Measurements from ENCODE around the gene OR6B1.

Gene OR6B1

DNA sequence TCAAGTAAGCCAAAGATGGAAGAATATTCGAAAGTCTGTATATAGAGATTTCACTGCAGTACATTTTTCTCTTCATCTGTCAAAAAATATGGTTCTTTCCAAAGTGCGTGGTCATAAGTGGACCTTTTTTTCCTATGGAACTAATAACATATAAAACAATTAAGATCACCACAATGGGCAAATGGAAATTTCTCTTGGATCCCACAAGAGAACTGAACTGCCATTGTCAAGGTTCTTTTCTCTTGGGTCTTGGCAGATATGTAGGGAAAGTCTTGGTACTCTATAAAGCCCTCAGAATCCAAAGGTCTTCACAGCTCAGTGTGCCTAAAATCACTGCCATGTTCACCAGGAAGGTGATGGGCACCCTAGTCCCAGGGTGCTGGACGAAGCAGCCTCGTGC is at the start of gene OR6B1:
OR6B1 (plus strand) TSS at position 301 of the 400 bp plus-strand sequence. CDS start 3,677 bp downstream, outside the sequence.
- in situ Hi-C loops (cut with MboI; ENCODE audit: low sequenced_read_pairs): no loop called here

- in situ Hi-C loops (cut with MboI; ENCODE audit: low sequenced_read_pairs): no loop called here
Measured at GRCh38 chr7:143953421-143953820, 46.7 kb upstream of the OR6B1 start.

- in situ Hi-C loops (cut with MboI; ENCODE audit: low sequenced_read_pairs): no loop called here
Measured at GRCh38 chr7:143954135-143954534, 46.0 kb upstream of the OR6B1 start.

DNA sequence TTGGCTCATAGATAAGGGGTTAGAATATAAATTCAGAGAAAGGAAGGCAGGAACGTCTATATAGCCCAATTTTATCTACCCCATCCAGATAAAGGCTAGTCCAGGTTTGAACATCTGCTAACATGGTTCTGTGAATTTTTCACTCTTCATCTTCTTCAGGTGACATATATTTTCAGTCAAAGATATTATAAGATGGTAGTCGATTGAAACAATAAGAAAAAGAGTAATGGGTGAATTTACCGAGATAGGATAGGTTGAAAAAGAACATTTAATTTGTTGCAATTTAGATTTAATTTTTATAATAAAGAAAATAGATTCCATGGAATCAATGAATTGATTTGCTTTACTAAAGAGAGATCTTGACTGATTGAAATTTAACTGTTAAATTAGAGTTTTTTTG is 45.6 kb upstream of the OR6B1 start, which contains the start of gene OR2F1:
OR2F1 (plus strand) TSS at position 301 of the 400 bp plus-strand sequence. CDS start 5,127 bp downstream, outside the sequence.
- in situ Hi-C loops (cut with MboI; ENCODE audit: low sequenced_read_pairs): no loop called here

DNA sequence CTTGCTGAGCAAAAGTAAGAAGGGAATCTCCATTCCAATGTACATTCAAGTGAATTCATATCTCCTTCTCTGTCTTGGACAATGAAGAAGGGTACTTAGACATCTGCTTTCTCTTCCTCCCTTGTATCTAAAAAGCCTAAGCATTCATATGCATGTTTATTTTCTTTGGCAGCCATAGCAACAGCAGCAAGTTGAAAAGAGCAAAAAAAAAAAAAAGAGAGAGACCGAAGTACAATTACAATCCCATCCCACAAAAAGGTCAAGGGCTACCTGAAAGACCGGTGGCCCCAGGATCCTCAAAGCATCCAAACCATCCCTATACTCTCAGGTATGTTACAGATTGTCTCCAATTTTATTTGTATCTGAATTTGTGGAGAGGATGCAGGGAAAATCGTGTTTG is 41.3 kb upstream of the OR6B1 start:
- in situ Hi-C loops (cut with MboI; ENCODE audit: low sequenced_read_pairs): no loop called here

GRCh38 chr7:143960813-143961610 is 39.1 kb upstream of the OR6B1 start:
- in situ Hi-C loops (cut with MboI; ENCODE audit: low sequenced_read_pairs): no loop called here

DNA sequence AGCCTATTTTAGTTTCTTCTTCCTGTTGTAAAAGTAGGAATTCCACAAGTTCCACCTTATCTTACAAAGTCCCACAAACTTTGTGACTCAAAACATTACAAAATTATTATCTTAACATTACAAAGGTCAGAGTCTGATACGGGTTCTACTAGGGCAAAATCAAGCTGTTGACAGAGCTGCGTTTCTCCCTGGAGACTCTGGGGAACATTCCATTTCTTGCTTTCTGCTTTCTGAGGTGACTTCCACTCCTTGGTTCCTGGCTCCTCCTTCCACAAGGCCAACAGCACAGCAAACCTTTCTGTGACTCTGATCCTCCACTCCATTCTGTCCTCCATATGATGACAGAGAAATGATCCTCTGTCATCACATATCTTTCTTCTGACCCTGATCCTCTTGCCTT is 34.8 kb upstream of the OR6B1 start:
- in situ Hi-C loops (cut with MboI; ENCODE audit: low sequenced_read_pairs): no loop called here

DNA sequence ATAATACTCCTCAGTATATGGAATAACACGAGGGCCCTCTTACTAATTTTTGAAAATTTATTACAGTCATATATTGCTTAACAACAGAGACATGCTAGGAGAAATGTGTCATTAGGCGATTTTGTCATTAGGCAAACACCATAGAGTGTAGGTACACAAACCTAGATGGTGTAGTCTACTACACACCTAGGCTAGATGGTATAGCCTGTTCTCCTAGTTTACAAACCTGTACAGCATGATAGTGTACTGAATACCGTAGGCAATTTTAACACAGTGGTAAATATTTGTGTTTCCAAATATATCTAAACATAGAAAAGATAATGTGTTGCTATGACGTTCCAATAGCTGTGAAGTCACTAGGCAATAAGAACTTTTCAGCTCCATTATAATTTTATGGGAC is 32.7 kb upstream of the OR6B1 start:
- in situ Hi-C loops (cut with MboI; ENCODE audit: low sequenced_read_pairs): no loop called here

- in situ Hi-C loops (cut with MboI; ENCODE audit: low sequenced_read_pairs): no loop called here
Measured at GRCh38 chr7:143973870-143974416, 26.2 kb upstream of the OR6B1 start.

DNA sequence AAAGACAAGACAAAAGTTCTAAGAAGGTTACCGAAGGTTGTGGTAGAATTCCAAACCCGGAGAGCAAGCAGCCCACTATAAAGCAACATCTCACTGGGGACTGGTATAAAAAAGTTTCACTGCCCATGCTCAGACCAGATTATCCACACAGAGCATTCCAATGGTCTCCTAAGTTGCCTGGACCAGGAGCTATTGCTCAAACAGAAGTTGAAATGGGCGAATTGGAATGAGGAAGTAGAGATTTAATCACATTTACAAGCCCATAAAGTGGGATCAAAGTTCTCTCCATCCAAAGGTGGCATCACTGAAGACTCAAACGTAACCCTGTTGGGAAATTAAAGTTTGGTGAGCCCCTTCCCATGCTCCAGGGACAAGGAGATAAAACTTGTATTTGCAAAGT is 25.7 kb upstream of the OR6B1 start:
- in situ Hi-C loops (cut with MboI; ENCODE audit: low sequenced_read_pairs): no loop called here

GRCh38 chr7:143975617-143976016 is 24.5 kb upstream of the OR6B1 start:
- in situ Hi-C loops (cut with MboI; ENCODE audit: low sequenced_read_pairs): no loop called here

DNA sequence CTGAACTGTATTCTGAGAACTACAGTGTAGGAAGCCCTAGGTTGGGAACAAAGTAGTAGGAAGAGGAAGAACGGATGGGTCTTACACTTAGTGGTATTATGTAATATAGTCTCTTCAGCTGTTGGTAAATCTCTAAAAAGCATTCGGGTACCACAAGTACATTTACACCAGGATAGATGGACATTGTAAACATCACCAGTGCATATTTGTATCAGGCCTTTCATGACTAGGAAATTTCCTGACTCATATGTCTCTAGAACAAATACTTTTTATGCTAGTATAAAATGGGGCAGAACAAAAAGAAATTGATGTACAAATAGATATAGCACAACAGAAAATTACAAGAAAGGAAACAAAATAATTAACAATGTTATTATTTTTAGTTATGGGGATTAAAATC is 21.5 kb upstream of the OR6B1 start:
- in situ Hi-C loops (cut with MboI; ENCODE audit: low sequenced_read_pairs): no loop called here

GRCh38 chr7:143979359-143979758 is 20.8 kb upstream of the OR6B1 start:
- in situ Hi-C loops (cut with MboI; ENCODE audit: low sequenced_read_pairs): no loop called here

DNA sequence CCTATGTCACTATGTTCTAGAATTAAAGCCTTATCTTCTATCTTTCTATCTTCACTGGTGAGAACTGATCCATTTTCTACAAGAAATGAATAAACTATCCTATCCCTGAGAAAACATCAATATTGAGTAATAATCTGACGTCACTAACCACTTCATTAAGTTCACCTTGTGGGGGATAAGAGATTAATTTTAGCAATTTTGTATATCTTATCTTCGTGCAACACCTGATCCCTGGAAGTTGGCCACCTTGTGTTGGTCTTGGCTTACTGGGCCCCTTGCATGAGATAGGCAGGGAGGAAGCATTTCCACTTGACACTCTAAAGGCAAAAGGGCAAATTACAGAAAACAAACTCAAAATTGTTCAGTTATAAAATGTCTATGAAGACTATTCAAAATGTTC is 20.1 kb upstream of the OR6B1 start:
- in situ Hi-C loops (cut with MboI; ENCODE audit: low sequenced_read_pairs): no loop called here

- in situ Hi-C loops (cut with MboI; ENCODE audit: low sequenced_read_pairs): no loop called here
Measured at GRCh38 chr7:143980746-143981510, 19.2 kb upstream of the OR6B1 start.

DNA sequence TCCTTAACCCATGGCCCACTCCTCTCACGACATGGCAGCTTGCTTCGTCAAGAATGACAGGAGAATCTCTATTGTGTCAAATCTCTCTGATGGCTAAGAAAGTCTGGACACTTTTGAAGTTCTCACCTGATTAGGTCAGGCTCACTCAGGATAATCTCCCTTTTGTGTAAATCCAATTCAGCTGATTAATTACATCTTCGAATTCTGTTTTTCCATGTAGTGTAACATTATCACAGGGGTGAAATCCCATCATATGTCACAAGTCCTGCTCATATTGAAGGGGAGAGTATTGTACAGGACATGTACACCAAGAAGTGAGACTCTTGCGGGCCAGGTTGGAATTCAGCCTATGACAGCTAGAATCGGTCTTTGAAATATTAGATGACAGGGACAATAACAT is 16.2 kb upstream of the OR6B1 start:
- in situ Hi-C loops (cut with MboI; ENCODE audit: low sequenced_read_pairs): no loop called here

DNA sequence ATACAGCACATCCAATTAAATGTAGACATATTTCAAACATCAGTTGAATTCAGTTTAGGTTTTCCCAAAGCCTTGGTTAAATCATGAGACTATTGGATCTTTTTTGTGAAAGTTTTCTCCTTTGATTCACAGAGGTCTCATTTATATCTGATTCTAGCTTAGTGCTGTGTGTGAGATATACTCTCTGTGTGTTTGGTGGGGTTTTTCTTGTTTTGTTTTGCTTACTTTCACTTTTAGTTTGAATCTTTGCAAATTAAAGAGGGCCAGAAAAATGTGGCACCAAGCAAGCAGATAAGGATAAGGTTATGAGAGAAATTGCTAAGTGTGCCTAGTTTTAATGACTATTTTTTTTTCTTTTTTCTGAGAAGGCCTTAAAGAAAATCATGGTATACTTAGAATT is 12.6 kb upstream of the OR6B1 start:
- in situ Hi-C loops (cut with MboI; ENCODE audit: low sequenced_read_pairs): no loop called here

DNA sequence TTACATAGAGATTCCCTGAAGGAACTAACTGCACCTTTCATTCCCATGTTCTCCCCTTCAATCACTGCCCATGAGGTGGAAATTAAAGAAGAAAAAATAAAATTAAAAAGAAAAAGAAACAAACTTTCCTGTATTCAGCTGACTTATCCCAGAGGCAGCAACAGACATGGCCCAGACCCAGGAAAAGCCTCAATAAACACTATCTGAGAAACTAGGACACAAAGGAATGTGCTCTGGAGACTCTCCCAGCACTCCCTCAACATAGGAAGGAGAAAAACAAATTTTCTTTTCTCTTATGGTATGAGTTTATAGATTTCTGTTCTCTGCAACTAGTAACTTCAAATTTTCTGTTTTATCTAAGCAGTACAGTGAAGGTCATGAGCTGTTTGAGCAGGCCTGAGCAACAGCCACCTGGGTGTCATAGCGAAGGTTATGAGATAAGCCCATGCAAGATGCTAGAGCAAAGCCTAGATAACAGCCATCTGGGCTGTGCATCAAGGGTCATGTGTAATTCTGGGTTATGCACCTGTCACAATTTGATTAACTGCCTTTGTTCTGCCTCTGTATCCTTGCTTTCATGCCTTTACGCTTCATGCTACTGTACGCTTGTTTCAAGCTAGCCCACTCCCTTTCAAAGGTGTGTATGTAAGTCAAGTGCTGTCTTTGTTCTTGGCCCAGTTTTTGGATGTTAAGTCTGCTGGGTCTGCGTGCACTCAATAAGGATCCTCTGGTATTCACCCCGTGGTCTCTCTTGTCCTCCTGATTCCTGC is 11.0 kb upstream of the OR6B1 start:
- in situ Hi-C loops (cut with MboI; ENCODE audit: low sequenced_read_pairs): no loop called here

- in situ Hi-C loops (cut with MboI; ENCODE audit: low sequenced_read_pairs): no loop called here
Measured at GRCh38 chr7:143992670-143993069, 7.5 kb upstream of the OR6B1 start.

GRCh38 chr7:143993924-143994323 is 6.2 kb upstream of the OR6B1 start:
- in situ Hi-C loops (cut with MboI; ENCODE audit: low sequenced_read_pairs): no loop called here

DNA sequence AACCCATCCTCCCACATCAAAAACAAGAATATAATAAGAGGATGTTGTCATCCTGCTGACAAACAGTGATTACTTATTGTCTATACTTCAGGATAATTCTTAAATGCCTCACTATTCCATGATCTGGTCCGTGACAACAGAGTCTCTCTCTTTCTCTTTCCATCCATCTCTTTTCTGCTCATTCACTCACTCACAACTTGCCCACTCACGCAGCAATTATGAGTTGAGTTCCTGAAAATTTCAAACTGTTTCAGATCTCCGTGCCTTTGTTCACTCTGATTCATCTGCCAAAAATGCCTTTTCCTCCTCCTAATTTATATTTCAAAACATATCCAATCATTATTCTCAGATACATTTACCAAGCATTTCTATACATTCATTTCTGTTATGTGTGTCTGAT is 1.4 kb downstream of the OR6B1 start:
- in situ Hi-C loops (cut with MboI; ENCODE audit: low sequenced_read_pairs): no loop called here
